SH-SY5Y (cell line): ENCODE measurements around the gene UBE2K.

Experiments
- GATA2 ChIP-seq: IDR thresholded peaks from 2 replicates; pipeline ENCODE4 v1.6.1; 2011; ENCODE audit warnings: mild to moderate bottlenecking, low read depth, low read length
- GATA3 ChIP-seq: IDR thresholded peaks from 2 replicates; pipeline ENCODE4 v1.6.1; 2011; ENCODE audit warnings: low read depth, mild to moderate bottlenecking, low read length, moderate library complexity

- TF ChIP-seq GATA3 (no peak), GATA2 (no peak)
Observed at GRCh38 chr4:39758176-39758575, 60.2 kb downstream of the UBE2K start.
